KOPT-K1 (cell line): Measurements from ENCODE around the gene LIMCH1.

Experiments
- H3K27ac ChIP-seq: fragments of 200-600 bp; sonication (generic); 2 replicates; pipeline ENCODE4 v1.5.1; 2016; ENCODE audit warnings: antibody characterized with exemption, mild to moderate bottlenecking, low read depth, low read length; ENCODE audit not compliant: poor library complexity, severe bottlenecking
- H3K36me3 ChIP-seq: fragments of 200-600 bp; sonication (generic); 2 replicates; pipeline ENCODE4 v1.5.1; 2017; ENCODE audit warnings: antibody characterized with exemption, mild to moderate bottlenecking, low read length, moderate library complexity; ENCODE audit not compliant: insufficient read depth
- H3K9me3 ChIP-seq: fragments of 200-600 bp; sonication (generic); 2 replicates; pipeline ENCODE4 v1.5.1; 2017; ENCODE audit warnings: antibody characterized with exemption, low read length, mild to moderate bottlenecking; ENCODE audit not compliant: insufficient read depth, poor library complexity, severe bottlenecking

The LIMCH1 gene

GRCh38 chr4:41745292-41746024 is 207.5 kb downstream of the LIMCH1 start:
- Histone ChIP-seq H3K36me3 (no peaks in the 10 kb centered on the region), H3K9me3 (no peaks in the 10 kb centered on the region), H3K27ac (no peak overlapping the region)

GRCh38 chr4:41746025-41746439 is 208.1 kb downstream of the LIMCH1 start:
- H3K9me3 ChIP-seq = no peaks in the 10 kb centered on the region
- H3K27ac ChIP-seq = no peak overlapping the region
- no peaks in the 10 kb centered on the region for H3K36me3 ChIP-seq

- Histone ChIP-seq H3K9me3 (no peaks in the 10 kb centered on the region), H3K27ac (no peak overlapping the region), H3K36me3 (no peaks in the 10 kb centered on the region)
These were observed 208.7 kb downstream of the LIMCH1 start for GRCh38 chr4:41746440-41747229.

- H3K9me3 ChIP-seq = no peaks in the 10 kb centered on the region
- H3K27ac ChIP-seq = no peak overlapping the region
- H3K36me3 ChIP-seq = no peaks in the 10 kb centered on the region
These were observed 209.5 kb downstream of the LIMCH1 start for GRCh38 chr4:41747230-41748055.

GRCh38 chr4:41748074-41748570 is 210.2 kb downstream of the LIMCH1 start:
- H3K9me3 ChIP-seq = no peaks in the 10 kb centered on the region
- no peak overlapping the region for H3K27ac ChIP-seq
- no peaks in the 10 kb centered on the region for H3K36me3 ChIP-seq

GRCh38 chr4:41748571-41749475 is 210.9 kb downstream of the LIMCH1 start, which contains the start of gene PHOX2B:
TSS of gene PHOX2B (minus strand) at chr4:41748725. CDS start at chr4:41748610, 115 bp downstream.
- Histone ChIP-seq H3K36me3 (no peaks in the 10 kb centered on the region), H3K9me3 (no peaks in the 10 kb centered on the region), H3K27ac (no peak within 1 kb of the TSS)

GRCh38 chr4:41749631-41750039 is 211.7 kb downstream of the LIMCH1 start:
- no peak overlapping the region for H3K27ac ChIP-seq
- no peaks in the 10 kb centered on the region for H3K36me3 ChIP-seq
- H3K9me3 ChIP-seq = no peaks in the 10 kb centered on the region
